Measurements from ENCODE around the gene L1TD1.

- no peak for TF ChIP-seq CTCF (IDR thresholded peaks at IDR 0.05)
- TF ChIP-seq POLR2A (IDR thresholded peaks at IDR 0.05), result no peak
These were observed 16.3 kb upstream of the L1TD1 start for GRCh38 chr1:62178372-62178771.

All from breast epithelium (tissue), 3 donors.